H1 (cell line): ENCODE results near the gene DOCK6. TPM values are rescaled to one million over a fixed set of nuclear protein-coding genes. Genes with fewer than 3 reads are reported as not detected.

Experiments
- CTCF ChIA-PET: fragments of 300-600 bp; sonication (Branson Sonifier 250); formaldehyde crosslinking; loops from one replicate; lab custom pipeline; 2021; ENCODE audit not compliant: partially characterized antibody; lab: Charles Lee
- POLR2A ChIA-PET: fragments of 300-600 bp; sonication (Branson Sonifier 250); formaldehyde crosslinking; loops from one replicate; lab custom pipeline; 2021; ENCODE audit warnings: inconsistent platforms; ENCODE audit not compliant: partially characterized antibody; lab: Charles Lee
- DNase-seq, 2 experiments: peaks; one replicate each; pipeline versions ENCODE4 v3.0.0 to v3.0.0-alpha.2; 2010 to 2022; ENCODE audit warnings: low spot score in 2 of 2, low read depth in 1 of 2, mixed read lengths in 1 of 2
- FAIRE-seq: peaks from 2 replicates; lab custom pipeline; 2011; peaks lifted over from hg19 to GRCh38; lab: Jason Lieb, UNC
- H2AFZ ChIP-seq: 2 replicates; pipeline ENCODE4 v1.8.1; 2012; ENCODE audit warnings: low read length, inconsistent platforms
- H2AK5ac ChIP-seq: 2 replicates; pipeline ENCODE4 v1.6.1; 2013; ENCODE audit warnings: low read depth, low read length
- H2BK120ac ChIP-seq: replicated peaks from 2 replicates; pipeline ENCODE3; 2013; ENCODE audit warnings: low read depth, low read length, inconsistent platforms
- H2BK12ac ChIP-seq: 2 replicates; pipeline ENCODE4 v1.6.1; 2013; ENCODE audit warnings: low read depth, low read length
- H2BK15ac ChIP-seq: 2 replicates; pipeline ENCODE4 v1.6.1; 2013; ENCODE audit warnings: low read length
- H2BK20ac ChIP-seq: 2 replicates; pipeline ENCODE4 v1.6.1; 2013; ENCODE audit warnings: low read length
- H2BK5ac ChIP-seq: 2 replicates; pipeline ENCODE4 v1.6.1; 2013; ENCODE audit warnings: low read depth, low read length
- H3K14ac ChIP-seq: 2 replicates; pipeline ENCODE4 v1.6.1; 2013; ENCODE audit warnings: inconsistent platforms; ENCODE audit not compliant: insufficient read length
- H3K18ac ChIP-seq: 2 replicates; pipeline ENCODE4 v1.6.1; 2013; ENCODE audit warnings: low read length; ENCODE audit errors: extremely low read depth
- H3K23ac ChIP-seq: 2 replicates; pipeline ENCODE4 v1.6.1; 2013; ENCODE audit warnings: inconsistent platforms; ENCODE audit not compliant: insufficient read length
- H3K23me2 ChIP-seq: 2 replicates; pipeline ENCODE4 v1.6.1; 2013; ENCODE audit warnings: low read depth, low read length
- H3K27ac ChIP-seq: 2 replicates; pipeline ENCODE4 v1.6.1; 2011; ENCODE audit warnings: low read depth, low read length, inconsistent platforms
- H3K27me3 ChIP-seq, 4 experiments: replicated peaks in 1 of 4; 1 replicate in 1 of 4; 2 replicates in 3 of 4; pipeline versions ENCODE4 v1.6.1 to v1.8.1; 2011 to 2013; ENCODE audit warnings: low read length in 3 of 4, mild to moderate bottlenecking in 3 of 4, inconsistent platforms in 2 of 4, mixed read lengths in 2 of 4, moderate library complexity in 1 of 4; ENCODE audit not compliant: control insufficient read depth in 3 of 4, insufficient read depth in 3 of 4; ENCODE audit errors: extremely low read depth in 1 of 4
- H3K36me3 ChIP-seq, 4 experiments: 2 replicates each; pipeline versions ENCODE4 v1.6.1 to v1.8.1; 2011 to 2013; ENCODE audit warnings: mild to moderate bottlenecking in 4 of 4, low read length in 3 of 4, moderate library complexity in 2 of 4, control low read depth in 1 of 4, inconsistent platforms in 1 of 4; ENCODE audit not compliant: insufficient read depth in 4 of 4, control insufficient read depth in 2 of 4
- H3K4ac ChIP-seq: replicated peaks from 2 replicates; pipeline ENCODE3; 2013; ENCODE audit warnings: low read length, low read depth, mixed read lengths, inconsistent platforms; ENCODE audit not compliant: insufficient read length
- H3K4me1 ChIP-seq, 4 experiments: replicated peaks in 1 of 4; 1 replicate in 1 of 4; 2 replicates in 3 of 4; pipeline versions ENCODE4 v1.6.1 to v1.8.1; 2011 to 2013; ENCODE audit warnings: low read length in 3 of 4, inconsistent platforms in 2 of 4, mixed read lengths in 1 of 4; ENCODE audit not compliant: insufficient read depth in 4 of 4, control insufficient read depth in 3 of 4
- H3K4me2 ChIP-seq, 2 experiments: 2 replicates each; pipeline versions ENCODE4 v1.6.1 to v1.8.1; 2011 to 2013; ENCODE audit warnings: low read depth in 2 of 2, low read length in 2 of 2, control low read depth in 1 of 2, inconsistent platforms in 1 of 2, mild to moderate bottlenecking in 1 of 2; ENCODE audit not compliant: insufficient read depth in 1 of 2
- H3K4me3 ChIP-seq, 4 experiments: fragments of 200-600, 300-600 bp in 1 of 4; sonication (generic), shearing (Covaris generic), sonication (Bioruptor Twin) in 1 of 4; 2 replicates each; pipeline versions ENCODE4 v1.5.1 to v1.8.1; 2011 to 2016; ENCODE audit warnings: low read length in 4 of 4, low read depth in 3 of 4, control low read depth in 2 of 4, inconsistent platforms in 2 of 4, mild to moderate bottlenecking in 2 of 4, mixed read lengths in 1 of 4, moderate library complexity in 1 of 4; ENCODE audit not compliant: insufficient read depth in 2 of 4; ENCODE audit errors: extremely low read depth in 1 of 4
- H3K56ac ChIP-seq: replicated peaks from 2 replicates; pipeline ENCODE3; 2013; ENCODE audit warnings: low read depth, mild to moderate bottlenecking, mixed read lengths, low read length, inconsistent platforms; ENCODE audit not compliant: insufficient read length
- H3K79me1 ChIP-seq: 2 replicates; pipeline ENCODE4 v1.6.1; 2013; ENCODE audit warnings: low read depth, low read length, control low read depth
- H3K79me2 ChIP-seq, 2 experiments: 2 replicates each; pipeline versions ENCODE4 v1.6.1 to v1.8.1; 2012 to 2013; ENCODE audit warnings: low read length in 2 of 2, mild to moderate bottlenecking in 2 of 2, inconsistent platforms in 1 of 2; ENCODE audit not compliant: insufficient read depth in 2 of 2, control insufficient read depth in 1 of 2
- H3K9ac ChIP-seq, 4 experiments: replicated peaks in 1 of 4; 1 replicate in 1 of 4; 2 replicates in 3 of 4; pipeline versions ENCODE4 v1.6.1 to v1.8.1; 2011 to 2013; ENCODE audit warnings: low read depth in 3 of 4, low read length in 3 of 4, control low read depth in 2 of 4, mild to moderate bottlenecking in 2 of 4, moderate library complexity in 2 of 4, inconsistent platforms in 1 of 4; ENCODE audit errors: extremely low read depth in 1 of 4
- H3K9me3 ChIP-seq, 2 experiments: 2 replicates each; pipeline versions ENCODE4 v1.6.1 to v1.8.1; 2012 to 2013; ENCODE audit warnings: mild to moderate bottlenecking in 2 of 2, moderate library complexity in 2 of 2, control low read depth in 1 of 2, inconsistent platforms in 1 of 2, low read depth in 1 of 2, low read length in 1 of 2, mixed read lengths in 1 of 2; ENCODE audit not compliant: insufficient read depth in 2 of 2
- H4K20me1 ChIP-seq, 2 experiments: replicated peaks in 1 of 2; 2 replicates each; pipeline versions ENCODE3 to v1.8.1; 2011 to 2013; ENCODE audit warnings: inconsistent platforms in 2 of 2, low read length in 2 of 2, mild to moderate bottlenecking in 1 of 2; ENCODE audit not compliant: insufficient read depth in 2 of 2, control insufficient read depth in 1 of 2
- H4K5ac ChIP-seq: 2 replicates; pipeline ENCODE4 v1.6.1; 2013; ENCODE audit warnings: low read length, low read depth, mixed read lengths, inconsistent platforms; ENCODE audit not compliant: insufficient read length
- H4K8ac ChIP-seq: 2 replicates; pipeline ENCODE4 v1.8.0; 2013; ENCODE audit warnings: mild to moderate bottlenecking, moderate library complexity, low read length, inconsistent platforms; ENCODE audit not compliant: insufficient read depth; ENCODE audit errors: extremely low read depth
- H4K91ac ChIP-seq: replicated peaks from 2 replicates; pipeline ENCODE3; 2013; ENCODE audit warnings: low read length, mixed read lengths, inconsistent platforms; ENCODE audit not compliant: insufficient read length
- EGR1 ChIP-seq: IDR thresholded peaks from 2 replicates; pipeline ENCODE4 v1.6.1; 2011; ENCODE audit warnings: low read depth, low read length, borderline replicate concordance
- WGBS, 2 experiments: shearing (Covaris generic) in 1 of 2; methylation state at CpG; one replicate each; pipeline versions ENCODE4 v1.1.6 to v1.1.7; 2013 to 2015; ENCODE audit warnings: low lambda C conversion rate in 2 of 2, mixed read lengths in 2 of 2, inconsistent platforms in 1 of 2, low coverage in 1 of 2, missing lambda C conversion rate in 1 of 2; ENCODE audit not compliant: insufficient replicate concordance in 2 of 2, insufficient coverage in 1 of 2, insufficient read length in 1 of 2; ENCODE audit errors: extremely low coverage in 1 of 2, missing lambda C conversion rate in 1 of 2; 5-methylcytosine and 5-hydroxymethylcytosine counted together
- polyA plus RNA-seq, 7 experiments: library from polyadenylated mRNA; depleted of rRNA in 3 of 7; stranded (reverse) in 5 of 7; unstranded in 2 of 7; fragments of >200 nt in 5 of 7; fragments of 200-250 nt in 2 of 7; gene quantifications; 1 replicate in 5 of 7; 2 replicates in 1 of 7; 4 replicates in 1 of 7; pipeline versions ENCODE4 v1.2.1 to v1.2.3, GENCODE V29; 2011 to 2013; ENCODE audit warnings: missing spikeins in 2 of 7, mixed read lengths in 2 of 7
- total RNA-seq: library from RNA; stranded (reverse); fragmentation: NEBNext Ultra II Directional; extraction: Animal tissue kit (Norgen Biotek cat#: 25700); gene quantifications from 2 replicates; pipeline ENCODE4 v1.2.1, GENCODE V29; 2021

DOCK6 gene
- total and polyA plus RNA-seq, 2 of the 8 experiments (the other 6 are each of a cell fraction or from before 2014, with no cell fraction given), result 25.5 to 54.7 TPM

DNA sequence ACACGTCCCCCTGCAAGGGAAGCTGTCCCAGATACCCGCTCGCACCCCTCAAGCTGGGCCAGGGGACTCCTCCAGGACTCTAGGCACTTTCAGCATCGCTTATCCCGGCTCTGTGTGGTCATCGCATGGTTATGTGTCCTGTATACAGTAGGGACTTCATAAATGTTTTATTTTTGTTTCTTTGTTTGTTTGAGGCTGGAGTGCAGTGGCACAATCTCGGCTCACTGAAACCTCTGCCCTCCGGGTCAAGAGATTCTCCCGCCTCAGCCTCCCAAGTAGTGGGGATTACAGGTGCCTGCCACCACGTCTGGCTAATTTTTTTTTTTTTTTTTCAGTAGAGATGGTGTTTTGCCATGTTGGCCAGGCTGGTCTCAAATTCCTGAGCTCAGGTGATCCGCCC is 15.4 kb downstream of the DOCK6 start:
- H3K79me2 ChIP-seq, result no peaks in the 10 kb centered on the region
- ChIA-PET POLR2A (interaction anchor here (0.7 kb wide), 1 partner anchor 311 kb away, joined by 3 read pairs; no protein-coding TSS in a partner anchor), CTCF (no interaction called here)
- H4K91ac ChIP-seq, result no peak overlapping the region
- H3K14ac ChIP-seq, result no peak overlapping the region
- no peak overlapping the region for H3K27ac ChIP-seq
- DNase-seq (no peak), FAIRE-seq (no peak)
- no peak overlapping the region for H3K23ac ChIP-seq
- no peak overlapping the region for H3K4me2 ChIP-seq
- no peak overlapping the region for H3K4me3 ChIP-seq
- no peaks in the 10 kb centered on the region for H3K79me1 ChIP-seq
- H2AFZ ChIP-seq, result no peak overlapping the region
- no peak overlapping the region for H2BK20ac ChIP-seq
- no peak overlapping the region for H2AK5ac ChIP-seq
- peaks cover 0 to 9% of the 10 kb centered on the region in 2 experiments for H4K20me1 ChIP-seq
- peaks cover 3 to 19% (median 10%) of the 10 kb centered on the region in 4 experiments; a peak in 7 of 8 replicates for H3K36me3 ChIP-seq
- H2BK120ac ChIP-seq, result no peak overlapping the region
- no peak overlapping the region for H3K4ac ChIP-seq
- H4K5ac ChIP-seq, result no peak overlapping the region
- H2BK5ac ChIP-seq, result no peak overlapping the region
- 92% methylated on average over 10 of the region's 11 CpGs; no CpG with 5 or more reads in 1 of the 2 experiments for WGBS, 2 experiments
- H3K4me1 ChIP-seq, result peaks cover 3 to 5% (median 4%) of the 10 kb centered on the region in 4 experiments; a peak in 4 of 7 replicates
- no peak overlapping the region for H2BK12ac ChIP-seq
- H3K9me3 ChIP-seq, result no peaks in the 10 kb centered on the region
- no peak overlapping the region for H4K8ac ChIP-seq
- no peak overlapping the region for H3K18ac ChIP-seq
- no peak overlapping the region for H3K9ac ChIP-seq
- H3K27me3 ChIP-seq, result no peaks in the 10 kb centered on the region
- no peak overlapping the region for H3K56ac ChIP-seq
- no peak overlapping the region for H2BK15ac ChIP-seq
- no peaks in the 10 kb centered on the region for H3K23me2 ChIP-seq
- no peak for TF ChIP-seq EGR1
